ENCODE measurements around the gene R3HDM2.

GRCh38 chr12:57242329-57242690 lies 188.5 kb downstream of the R3HDM2 start:
- TF ChIP-seq CTCF (IDR thresholded peaks at IDR 0.05; ENCODE audit: low read depth, low read length) (no peak), POLR2A (IDR thresholded peaks at IDR 0.05; ENCODE audit: extremely low read depth, insufficient read length) (no peak), MAX (IDR thresholded peaks at IDR 0.05; ENCODE audit: low read depth, low read length) (no peak)
